ENCODE results near the gene TET1. TPM values are rescaled to one million over a fixed set of nuclear protein-coding genes. Genes with fewer than 3 reads are reported as not detected.
"Not testable (repeated sequence)": the region's sequence is repeated elsewhere in the genome, so short reads cannot be mapped to it uniquely, and the experiment has no call there.

TET1 gene
- total and polyA plus RNA-seq, 2 of the 13 experiments (the other 11 are each of a cell fraction or from before 2014, with no cell fraction given), result 6.9 to 7.3 TPM

GRCh38 chr10:68705548-68705947 is 145.4 kb downstream of the TET1 start (continued):
- TF ChIP-seq SKIL (CRISPR knock-in tag; IDR thresholded peaks at IDR 0.05; ENCODE audit: borderline replicate concordance) (no peak), FOXM1 (CRISPR knock-in tag; IDR thresholded peaks at IDR 0.05) (no peak), ELF3 (CRISPR knock-in tag; IDR thresholded peaks at IDR 0.05) (no peak), CAMTA2 (CRISPR knock-in tag; IDR thresholded peaks at IDR 0.05; ENCODE audit: borderline replicate concordance) (no peak), ZNF441 (CRISPR knock-in tag; IDR thresholded peaks at IDR 0.05; ENCODE audit: borderline replicate concordance) (no peak)
- TF ChIP-seq, protein P1, sequence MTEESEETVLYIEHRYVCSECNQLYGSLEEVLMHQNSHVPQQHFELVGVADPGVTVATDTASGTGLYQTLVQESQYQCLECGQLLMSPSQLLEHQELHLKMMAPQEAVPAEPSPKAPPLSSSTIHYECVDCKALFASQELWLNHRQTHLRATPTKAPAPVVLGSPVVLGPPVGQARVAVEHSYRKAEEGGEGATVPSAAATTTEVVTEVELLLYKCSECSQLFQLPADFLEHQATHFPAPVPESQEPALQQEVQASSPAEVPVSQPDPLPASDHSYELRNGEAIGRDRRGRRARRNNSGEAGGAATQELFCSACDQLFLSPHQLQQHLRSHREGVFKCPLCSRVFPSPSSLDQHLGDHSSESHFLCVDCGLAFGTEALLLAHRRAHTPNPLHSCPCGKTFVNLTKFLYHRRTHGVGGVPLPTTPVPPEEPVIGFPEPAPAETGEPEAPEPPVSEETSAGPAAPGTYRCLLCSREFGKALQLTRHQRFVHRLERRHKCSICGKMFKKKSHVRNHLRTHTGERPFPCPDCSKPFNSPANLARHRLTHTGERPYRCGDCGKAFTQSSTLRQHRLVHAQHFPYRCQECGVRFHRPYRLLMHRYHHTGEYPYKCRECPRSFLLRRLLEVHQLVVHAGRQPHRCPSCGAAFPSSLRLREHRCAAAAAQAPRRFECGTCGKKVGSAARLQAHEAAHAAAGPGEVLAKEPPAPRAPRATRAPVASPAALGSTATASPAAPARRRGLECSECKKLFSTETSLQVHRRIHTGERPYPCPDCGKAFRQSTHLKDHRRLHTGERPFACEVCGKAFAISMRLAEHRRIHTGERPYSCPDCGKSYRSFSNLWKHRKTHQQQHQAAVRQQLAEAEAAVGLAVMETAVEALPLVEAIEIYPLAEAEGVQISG (CRISPR knock-in tag; IDR thresholded peaks at IDR 0.05), result no peak

DNA sequence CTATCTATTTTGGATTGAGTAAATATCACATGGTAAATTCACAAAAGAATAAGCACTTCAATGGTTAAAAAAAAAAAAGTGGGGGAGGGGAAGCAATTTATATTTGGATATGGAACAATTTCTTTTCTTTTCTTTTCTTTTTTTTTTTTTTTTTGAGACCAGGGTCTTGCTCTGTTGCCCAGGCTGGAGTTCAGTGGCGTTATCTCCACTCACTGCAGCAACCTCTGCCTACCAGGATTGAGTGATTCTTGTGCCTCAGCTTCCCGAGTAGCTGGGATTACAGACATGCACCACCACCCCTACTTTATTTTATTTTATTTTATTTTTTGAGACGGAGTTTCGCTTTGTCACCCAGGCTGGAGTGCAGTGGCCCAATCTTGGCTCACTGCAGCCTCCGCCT is 148.8 kb downstream of the TET1 start:
- H3K36me3 ChIP-seq (replicated peaks in 1 of 2; ENCODE audit: control insufficient read depth in 1 of 2, insufficient read depth in 2 of 2, low read length in 2 of 2); H3K9ac ChIP-seq (ENCODE audit: insufficient read depth, low read depth, low read length); in situ Hi-C loops (cut with HindIII; ENCODE audit: extremely low pct_ligation_motif_present, low pct_unique_long_range_greater_than_20kb); H3K27me3 ChIP-seq (ENCODE audit: control insufficient read depth in 1 of 2, insufficient read depth in 2 of 2, low read length in 2 of 2); H3K9me3 ChIP-seq (ENCODE audit: low read length); FAIRE-seq; H3K79me2 ChIP-seq (ENCODE audit: insufficient read depth, low read length); intact Hi-C loops (cut with micrococcal nuclease; ENCODE audit: unreplicated experiment); DNase-seq (ENCODE audit: low spot score); CTCF ChIA-PET (ENCODE audit: low intra/inter-chr PET ratio, low total read pairs); POLR2A ChIA-PET; H3K4me2 ChIP-seq (ENCODE audit: low read depth, low read length); H4K20me1 ChIP-seq (ENCODE audit: insufficient read depth, low read length); H3K4me1 ChIP-seq (ENCODE audit: insufficient read depth, low read length); BruUV-seq (replicated peaks); H3K4me3 ChIP-seq (replicated peaks in 1 of 3; ENCODE audit: insufficient read depth in 1 of 3, low read depth in 2 of 3, low read length in 3 of 3); H3K27ac ChIP-seq (ENCODE audit: extremely low read length, insufficient read depth, low read length); H2AFZ ChIP-seq (ENCODE audit: low read length); ATAC-seq: not testable (repeated sequence)
- WGBS (ENCODE audit: low lambda C conversion rate), result 64% methylated on average over 5 of the region's 5 CpGs

Data from HepG2 (cell line).